Type B pancreatic cell (in vitro differentiated cells): Measurements from ENCODE around the gene UBALD1. TPM values are rescaled to one million over a fixed set of nuclear protein-coding genes. Genes with fewer than 3 reads are reported as not detected.
"Not testable (repeated sequence)": the region's sequence is repeated elsewhere in the genome, so short reads cannot be mapped to it uniquely, and the experiment has no call there.

Experiments
- DNase-seq: peaks from one replicate; pipeline ENCODE4 v3.0.0; 2021; ENCODE audit warnings: mixed read lengths; ENCODE audit not compliant: unreplicated experiment; ENCODE audit errors: extremely low spot score
- H3K27ac Mint-ChIP-seq: 2 replicates; pipeline ENCODE4 v1.8.0; 2021; ENCODE audit warnings: mild to moderate bottlenecking, mixed read lengths
- H3K27me3 Mint-ChIP-seq: 2 replicates; pipeline ENCODE4 v1.8.0; 2021; ENCODE audit warnings: mixed read lengths
- H3K36me3 Mint-ChIP-seq: 2 replicates; pipeline ENCODE4 v1.8.0; 2021; ENCODE audit warnings: mixed read lengths
- H3K4me1 Mint-ChIP-seq: one replicate; pipeline ENCODE4 v1.8.0; 2021; ENCODE audit warnings: mixed read lengths; ENCODE audit not compliant: unreplicated experiment
- H3K4me3 Mint-ChIP-seq: 2 replicates; pipeline ENCODE4 v1.8.0; 2021; ENCODE audit warnings: mild to moderate bottlenecking, mixed read lengths
- H3K9me3 Mint-ChIP-seq: 2 replicates; pipeline ENCODE4 v1.8.0; 2021; ENCODE audit warnings: mixed read lengths
- CTCF ChIP-seq: fragments of 200-600 bp; sonication (generic); conservative IDR thresholded peaks from 2 replicates; pipeline ENCODE4 v1.5.0; 2021; ENCODE audit warnings: antibody characterized with exemption, mild to moderate bottlenecking
- total RNA-seq: library from RNA; stranded (reverse); gene quantifications from 2 replicates; pipeline ENCODE4 v1.2.1, GENCODE V29; 2021; ENCODE audit warnings: low replicate concordance

Gene UBALD1
- total RNA-seq, 1 donor from 2014 or later, result 49.2 TPM

- Mint-ChIP-seq H3K4me3 (no peak overlapping the region), H3K27me3 (no peaks in the 10 kb centered on the region), H3K4me1 (no peaks in the 10 kb centered on the region), H3K36me3 (no peaks in the 10 kb centered on the region), H3K27ac (no peak overlapping the region), H3K9me3 (no peaks in the 10 kb centered on the region)
- TF ChIP-seq CTCF, result no peak
- DNase-seq, result no peak
Observed at GRCh38 chr16:4574919-4575705, 39.6 kb downstream of the UBALD1 start.

GRCh38 chr16:4573926-4574325 is 40.8 kb downstream of the UBALD1 start:
- not testable (repeated sequence) for H3K4me3 Mint-ChIP-seq, H3K36me3 Mint-ChIP-seq, DNase-seq, H3K27me3 Mint-ChIP-seq, H3K9me3 Mint-ChIP-seq, H3K4me1 Mint-ChIP-seq, H3K27ac Mint-ChIP-seq

GRCh38 chr16:4572715-4573114 is 42.0 kb downstream of the UBALD1 start:
- H3K4me3 Mint-ChIP-seq, result no peak overlapping the region
- no peak for DNase-seq
- no peaks in the 10 kb centered on the region for H3K4me1 Mint-ChIP-seq
- H3K36me3 Mint-ChIP-seq, result no peaks in the 10 kb centered on the region
- no peaks in the 10 kb centered on the region for H3K9me3 Mint-ChIP-seq
- H3K27me3 Mint-ChIP-seq, result no peaks in the 10 kb centered on the region
- TF ChIP-seq CTCF, result no peak
- no peak overlapping the region for H3K27ac Mint-ChIP-seq

- Mint-ChIP-seq H3K4me3 (no peak overlapping the region), H3K27me3 (no peaks in the 10 kb centered on the region), H3K4me1 (no peaks in the 10 kb centered on the region), H3K36me3 (no peaks in the 10 kb centered on the region), H3K27ac (no peak overlapping the region), H3K9me3 (no peaks in the 10 kb centered on the region)
- DNase-seq, result no peak
- TF ChIP-seq CTCF, result no peak
Observed at GRCh38 chr16:4570688-4571321, 43.9 kb downstream of the UBALD1 start.

GRCh38 chr16:4570086-4570485 is 44.6 kb downstream of the UBALD1 start:
- no peak for TF ChIP-seq CTCF
- Mint-ChIP-seq H3K9me3 (no peaks in the 10 kb centered on the region), H3K4me3 (no peak overlapping the region), H3K4me1 (no peaks in the 10 kb centered on the region), H3K27ac (no peak overlapping the region), H3K27me3 (no peaks in the 10 kb centered on the region), H3K36me3 (no peaks in the 10 kb centered on the region)
- DNase-seq, result no peak

- Mint-ChIP-seq H3K27me3 (no peaks in the 10 kb centered on the region), H3K4me3 (no peak overlapping the region), H3K27ac (no peak overlapping the region), H3K4me1 (no peaks in the 10 kb centered on the region), H3K9me3 (no peaks in the 10 kb centered on the region), H3K36me3 (no peaks in the 10 kb centered on the region)
- no peak for DNase-seq
- no peak for TF ChIP-seq CTCF
Observed at GRCh38 chr16:4566144-4566543, 48.5 kb downstream of the UBALD1 start.
